Muscle of arm (tissue), 12 donors: Measurements from ENCODE around the gene THTPA. TPM values are rescaled to one million over a fixed set of nuclear protein-coding genes. Genes with fewer than 3 reads are reported as not detected.
A peak's percentile ranks its signal among the peaks of the same experiment; 100 is the strongest.

Source experiments
- DNase-seq: peaks from one replicate; pipeline ENCODE4 v3.0.0-alpha.2; 2013
- polyA plus RNA-seq, 12 donors: library from polyadenylated mRNA; unstranded; fragments of 120-200 nt; gene quantifications; one replicate each; pipeline ENCODE4 v1.2.1, GENCODE V29; 2013; ENCODE audit not compliant: insufficient read length in 12 of 12

THTPA gene
- polyA plus RNA-seq, 12 donors = 8.9 to 14.0 (median 11.1) TPM; not detected in 2

DNA sequence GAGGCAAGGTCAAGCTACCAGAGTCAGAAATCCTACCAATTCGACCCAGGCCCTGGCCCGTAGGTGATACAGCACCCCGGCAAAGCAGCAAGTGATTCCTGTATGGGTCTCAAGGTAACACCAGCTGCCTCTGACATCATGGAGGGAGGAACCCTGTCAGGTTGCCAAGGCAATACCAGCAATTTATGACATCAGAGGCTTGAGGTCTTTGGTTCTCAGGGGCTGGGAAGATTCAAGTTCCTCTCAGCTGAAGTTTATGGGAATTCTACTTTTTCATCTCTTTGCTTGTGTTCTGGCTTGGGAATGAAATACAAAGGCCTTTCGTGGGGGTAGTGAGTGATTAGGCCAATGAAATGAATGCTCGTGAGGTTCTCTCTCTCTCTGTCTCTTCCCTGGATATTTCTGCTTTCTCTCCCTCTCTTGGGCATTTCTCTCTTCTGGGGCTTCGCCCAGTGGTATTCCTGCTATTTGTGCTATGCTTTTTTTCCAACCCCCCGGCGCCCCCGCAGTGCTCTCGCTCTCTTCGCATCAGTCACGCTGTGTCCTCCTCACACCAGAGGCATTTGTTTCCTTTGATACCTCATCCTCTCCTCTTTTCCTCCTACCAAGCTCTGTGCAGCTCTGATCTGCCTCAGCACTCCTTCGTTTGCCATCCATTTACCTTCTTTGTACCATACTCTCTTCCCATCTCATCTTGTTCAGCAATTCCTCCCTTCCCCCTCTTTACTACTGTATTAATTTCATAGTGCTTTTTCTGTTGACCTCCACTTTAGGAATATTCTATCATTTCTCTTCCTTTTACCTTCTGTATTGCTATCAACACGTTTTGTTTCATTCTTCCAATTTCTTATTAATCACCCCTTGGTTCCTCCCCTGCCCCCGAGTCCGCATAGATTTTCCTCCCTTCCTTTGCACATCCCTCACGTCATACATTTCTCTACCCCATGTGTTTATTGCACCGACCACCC, 7.4 kb upstream of the THTPA start:
- DNase-seq = no peak

DNA sequence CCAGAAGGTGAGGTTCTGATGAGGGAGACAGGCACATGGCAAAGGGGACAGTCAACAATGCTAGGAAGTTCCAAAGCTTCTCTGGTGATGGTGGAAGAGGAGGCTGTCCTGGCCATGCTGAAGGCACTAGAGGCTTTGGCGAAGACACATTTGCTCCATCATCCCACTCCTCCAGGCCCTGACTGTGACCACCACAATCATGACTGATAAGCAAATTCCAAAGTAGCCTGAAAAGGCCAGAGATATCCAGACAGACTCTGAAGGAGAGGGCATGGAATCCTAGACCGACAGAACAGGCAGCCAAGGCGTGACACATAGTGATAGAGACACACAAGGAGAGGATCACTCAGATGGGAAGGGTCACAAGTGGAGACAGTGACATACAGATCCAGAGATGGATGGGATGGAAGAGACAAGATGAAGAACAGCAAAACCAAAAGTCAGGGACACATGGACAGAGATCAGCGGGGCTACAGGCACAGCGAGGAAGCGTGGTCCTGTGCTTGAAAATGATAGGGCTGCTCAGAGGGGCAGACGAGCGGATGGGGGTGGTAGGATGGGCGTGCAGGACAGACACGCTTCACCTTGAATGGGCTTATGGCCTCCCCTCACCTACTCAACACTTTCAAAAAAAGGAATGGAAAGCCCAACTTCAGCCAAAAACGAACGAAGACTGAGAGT, 5.8 kb upstream of the THTPA start:
- DNase-seq = no peak

DNA sequence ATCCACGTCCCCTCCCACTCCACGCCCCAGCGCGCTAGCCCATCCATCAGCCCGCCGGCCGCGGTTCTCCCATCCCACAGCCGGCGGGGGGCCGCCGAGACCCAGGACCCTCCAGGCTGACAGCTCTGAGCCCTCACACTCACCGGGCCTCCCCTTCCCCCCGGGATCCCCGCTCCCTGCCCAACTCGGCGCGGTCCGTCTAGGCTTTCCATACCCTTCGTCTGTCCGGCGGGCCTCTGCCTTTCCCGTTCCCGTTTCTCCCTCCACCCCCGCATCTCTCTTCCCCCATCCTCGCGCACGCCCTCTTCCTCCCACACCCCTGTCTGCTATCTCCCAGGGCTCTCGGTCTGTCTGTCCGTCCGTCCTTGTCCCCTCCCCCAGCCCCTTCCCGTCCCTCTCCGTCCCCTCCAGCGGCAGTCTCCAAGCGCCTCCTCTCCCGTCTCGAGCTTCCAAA, 5.2 kb upstream of the THTPA start:
- no peak for DNase-seq

DNA sequence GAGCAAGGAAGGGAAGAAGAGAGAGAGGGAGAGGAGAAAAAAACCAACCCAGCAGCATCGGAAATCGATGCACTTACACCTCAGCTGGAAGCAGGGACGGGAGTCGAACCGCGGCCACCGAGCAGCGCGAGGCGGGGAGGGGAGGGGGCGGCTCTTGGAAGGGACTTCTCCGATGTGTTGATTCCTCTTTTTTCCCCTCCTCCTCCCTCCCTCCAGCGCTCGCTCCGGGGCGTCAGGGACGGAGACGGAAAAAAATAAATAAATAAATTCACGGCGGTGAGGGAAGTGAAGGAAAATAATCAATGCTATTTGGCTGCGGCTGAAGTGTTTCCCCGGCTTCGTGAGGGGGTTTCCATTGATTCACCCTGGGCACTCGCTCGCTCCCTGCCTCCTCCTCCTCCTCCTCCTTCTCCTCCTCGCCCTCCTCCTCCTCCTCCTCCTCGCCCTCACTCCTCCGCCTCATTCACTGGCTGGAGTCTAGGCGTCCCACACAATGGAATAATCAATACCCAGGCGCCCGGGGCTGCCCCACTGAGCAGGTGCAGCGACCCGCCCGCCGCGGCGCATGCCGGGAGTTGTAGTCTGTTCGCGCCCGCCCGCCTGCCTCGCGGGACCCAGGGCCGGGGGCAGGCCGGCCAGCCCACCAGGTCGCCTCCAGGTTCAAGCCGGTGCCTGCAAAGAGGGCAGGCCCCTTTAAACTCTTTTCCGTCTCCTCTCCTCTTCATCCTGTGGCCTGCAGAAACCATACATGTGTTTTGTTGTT, 4.6 kb upstream of the THTPA start, which contains the start of gene ZFHX2:
ZFHX2 (minus strand) TSS at position 500 of the 763 bp plus-strand sequence. CDS start 16,440 bp downstream, outside the sequence.
- DNase-seq = peak; percentile 67

DNA sequence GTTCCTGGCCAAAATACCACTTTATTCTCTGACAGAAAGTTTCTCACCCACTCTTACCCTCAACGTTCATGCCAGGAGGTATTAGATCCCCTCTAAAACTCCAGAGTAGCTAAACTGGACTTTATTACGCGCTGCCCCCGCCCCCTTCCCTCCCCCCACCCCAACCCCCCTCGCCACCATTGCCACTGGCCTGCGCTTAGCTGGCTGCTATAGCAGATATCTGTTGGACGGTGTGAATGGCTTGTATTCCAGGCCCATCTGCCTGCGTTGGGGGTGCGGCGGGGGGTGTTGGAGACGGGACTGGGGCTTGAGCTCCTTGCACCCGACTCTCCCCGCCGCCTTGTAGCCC, 564 bp upstream of the THTPA start:
- DNase-seq = no peak

DNA sequence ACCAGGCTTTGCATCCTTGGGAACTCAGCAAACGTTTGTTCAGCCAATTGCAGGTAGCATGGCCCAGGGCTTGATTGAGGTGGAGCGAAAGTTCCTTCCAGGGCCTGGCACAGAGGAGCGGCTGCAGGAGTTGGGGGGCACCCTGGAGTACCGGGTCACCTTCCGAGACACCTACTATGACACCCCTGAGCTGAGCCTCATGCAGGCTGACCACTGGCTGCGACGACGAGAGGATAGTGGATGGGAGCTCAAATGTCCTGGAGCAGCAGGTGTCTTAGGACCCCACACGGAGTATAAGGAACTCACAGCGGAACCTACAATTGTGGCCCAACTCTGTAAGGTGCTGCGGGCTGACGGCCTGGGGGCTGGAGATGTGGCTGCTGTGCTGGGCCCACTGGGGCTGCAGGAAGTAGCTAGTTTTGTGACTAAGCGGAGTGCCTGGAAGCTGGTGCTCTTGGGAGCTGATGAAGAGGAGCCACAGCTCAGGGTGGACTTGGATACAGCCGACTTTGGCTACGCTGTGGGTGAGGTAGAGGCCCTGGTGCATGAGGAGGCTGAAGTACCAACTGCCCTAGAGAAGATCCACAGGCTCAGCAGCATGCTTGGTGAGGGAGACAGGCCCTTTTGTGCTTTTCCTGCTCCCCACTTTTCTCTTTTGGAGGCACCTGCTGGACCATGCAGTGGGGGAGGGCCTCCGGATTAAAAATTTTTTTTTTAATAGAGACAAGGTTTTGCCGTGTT, 799 bp downstream of the THTPA start:
- no peak for DNase-seq

DNA sequence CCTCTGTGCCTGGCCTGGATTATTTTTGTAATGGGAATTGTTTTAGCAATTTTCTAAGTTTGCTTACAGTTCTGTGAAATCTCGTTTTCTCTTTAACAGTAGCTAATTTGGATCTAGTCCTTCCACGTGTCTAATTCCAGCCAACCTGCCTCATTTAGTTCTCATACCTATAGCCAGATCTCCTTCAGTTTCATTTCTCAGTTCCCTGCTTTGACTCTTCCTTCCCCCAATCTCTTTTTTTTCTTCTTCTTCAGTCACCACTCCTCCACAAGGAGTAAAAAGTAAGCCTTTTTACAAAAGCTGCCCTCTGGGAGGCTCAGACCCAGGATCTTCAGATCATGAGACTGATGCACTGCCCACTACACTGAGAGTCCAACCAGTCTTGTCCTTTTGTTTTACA, 1.4 kb downstream of the THTPA start:
- no peak for DNase-seq

DNA sequence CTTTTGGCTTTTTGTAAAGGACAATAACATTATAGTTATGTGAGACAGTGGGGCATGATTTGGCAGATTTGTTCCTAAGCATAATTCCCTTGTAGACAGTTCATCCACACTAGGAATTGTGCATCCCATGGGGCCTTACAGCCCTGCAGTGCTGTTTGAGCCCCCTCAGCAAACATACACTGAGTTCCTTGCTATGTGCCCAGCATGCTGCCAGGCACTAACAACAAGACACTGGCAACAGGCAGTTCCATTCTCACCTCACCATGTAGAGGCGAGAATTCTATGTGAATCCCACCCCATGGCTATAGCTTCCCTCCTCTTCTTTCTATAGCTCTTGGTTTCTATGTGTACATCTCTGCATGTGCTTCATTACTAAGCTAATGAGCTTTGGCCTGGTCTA, 1.9 kb downstream of the THTPA start:
- no peak for DNase-seq

DNA sequence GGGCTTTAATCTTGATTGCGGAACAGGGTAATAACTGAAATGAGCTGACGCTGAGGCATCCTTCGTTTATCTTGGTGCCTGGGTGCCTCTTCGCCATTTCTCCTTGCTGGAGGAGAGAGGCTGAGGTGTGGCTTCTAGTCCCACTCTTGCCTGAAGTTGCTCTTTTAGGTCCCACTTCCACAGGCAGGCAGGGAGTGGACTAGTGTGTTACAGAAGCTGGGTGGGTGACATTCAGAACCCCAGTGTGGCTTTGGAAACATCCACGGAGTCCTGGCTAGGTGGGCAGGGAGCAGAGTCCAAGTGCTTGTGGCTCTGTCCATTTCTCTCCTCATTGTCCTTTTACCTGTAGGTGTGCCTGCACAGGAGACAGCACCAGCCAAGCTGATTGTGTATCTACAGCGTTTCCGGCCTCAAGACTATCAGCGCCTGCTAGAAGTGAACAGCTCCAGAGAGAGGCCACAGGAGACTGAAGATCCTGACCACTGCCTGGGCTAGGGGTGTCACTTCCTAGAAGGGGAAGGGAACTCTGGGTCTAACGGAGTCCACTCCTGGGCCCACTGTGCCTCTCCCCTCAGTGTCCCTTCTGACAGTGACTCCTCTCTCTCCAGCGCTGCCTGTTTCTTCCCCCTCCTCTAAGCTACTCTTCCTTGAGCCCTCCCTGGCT, 2.4 kb downstream of the THTPA start:
- no peak for DNase-seq

DNA sequence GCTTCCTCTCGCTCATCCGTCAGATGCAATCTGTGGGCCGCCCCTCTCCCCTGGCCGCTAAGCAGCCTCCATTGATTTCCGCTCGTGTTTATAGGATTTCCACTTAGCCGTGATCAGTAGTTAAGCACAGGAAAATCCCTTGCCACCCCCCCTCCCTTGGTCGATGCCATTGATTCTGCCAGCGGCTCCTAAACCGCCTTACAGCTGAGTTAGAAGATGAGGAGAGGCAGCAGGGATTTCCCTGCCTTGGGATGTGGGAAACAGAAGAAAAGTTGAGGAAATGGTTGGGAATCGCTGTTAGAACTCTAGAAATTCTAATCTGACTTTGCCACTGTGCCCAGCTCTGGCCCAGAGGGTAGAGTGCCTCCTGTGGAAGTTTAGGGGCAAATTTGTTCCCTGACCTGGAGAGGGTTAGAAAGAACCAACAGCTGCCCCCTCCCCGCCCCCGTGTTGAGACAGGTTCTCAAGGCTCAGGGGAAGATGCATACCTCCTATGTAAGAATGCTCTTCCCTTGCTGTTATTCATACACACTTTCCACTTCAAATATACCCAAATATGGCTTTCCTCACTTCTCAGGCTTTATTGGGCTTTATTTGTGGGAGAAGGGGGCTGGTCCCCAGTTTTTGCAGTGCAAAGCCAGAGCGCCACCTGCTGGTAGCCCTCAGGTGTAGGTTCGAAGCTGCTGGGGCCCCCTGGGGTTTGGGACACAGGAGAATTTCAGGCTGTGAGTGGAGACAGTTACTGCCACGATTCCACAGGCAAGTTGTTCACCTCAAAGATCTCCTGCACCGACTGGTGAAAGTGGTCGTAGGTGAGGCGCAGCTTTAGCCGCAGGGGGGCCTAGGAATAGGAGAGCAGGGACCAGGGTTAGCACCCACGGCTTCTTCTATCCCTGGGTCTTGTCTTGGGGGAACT, 3.2 kb downstream of the THTPA start:
- no peak for DNase-seq

DNA sequence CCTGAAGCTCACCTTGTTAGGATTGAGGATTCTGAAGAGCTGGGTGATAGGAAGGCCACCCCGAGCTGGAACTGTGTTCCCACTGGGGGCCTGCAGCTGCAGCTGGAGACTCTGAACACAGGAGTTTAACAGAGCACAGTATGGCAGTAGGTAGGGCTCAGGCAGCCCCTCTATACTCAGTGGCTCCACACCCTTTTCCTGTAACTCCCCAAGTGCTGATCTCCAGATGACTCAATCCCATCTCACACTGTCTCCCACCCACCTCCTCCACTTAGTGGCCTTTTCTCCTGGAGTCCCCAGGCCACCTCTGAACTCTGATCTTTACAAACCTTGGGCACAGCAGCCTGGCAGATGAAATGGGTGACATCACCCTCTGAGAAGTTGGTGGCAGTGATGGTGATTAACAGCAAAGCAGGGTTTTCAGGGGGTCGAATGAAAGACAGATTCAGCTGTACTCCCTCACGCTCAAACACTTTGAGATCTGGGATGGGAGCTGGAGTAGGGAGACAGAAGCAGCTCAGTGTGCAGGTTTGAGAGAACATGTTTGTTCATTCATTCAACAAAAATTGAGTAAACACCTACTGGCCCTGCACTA, 4.0 kb downstream of the THTPA start:
- DNase-seq = no peak

DNA sequence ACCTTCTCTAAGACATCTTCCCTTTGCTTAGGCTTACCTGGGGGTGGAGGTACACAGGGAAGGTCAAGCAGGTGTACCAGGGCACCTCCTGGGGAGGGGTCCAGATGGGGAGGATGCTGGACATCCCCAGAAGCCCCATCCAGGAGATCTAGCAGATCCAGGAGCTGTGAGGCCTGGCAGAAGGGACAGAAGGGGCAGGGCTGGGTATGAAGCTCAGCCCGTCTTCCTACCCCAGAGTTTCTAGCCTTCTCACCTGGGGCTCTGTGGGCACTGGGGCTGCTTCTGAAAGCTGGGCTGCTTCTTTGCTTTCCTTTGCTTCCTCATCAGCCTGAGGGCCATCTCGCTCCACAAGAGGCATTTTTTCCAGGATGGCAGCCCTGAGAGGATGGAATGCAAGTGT, 5.2 kb downstream of the THTPA start:
- no peak for DNase-seq

DNA sequence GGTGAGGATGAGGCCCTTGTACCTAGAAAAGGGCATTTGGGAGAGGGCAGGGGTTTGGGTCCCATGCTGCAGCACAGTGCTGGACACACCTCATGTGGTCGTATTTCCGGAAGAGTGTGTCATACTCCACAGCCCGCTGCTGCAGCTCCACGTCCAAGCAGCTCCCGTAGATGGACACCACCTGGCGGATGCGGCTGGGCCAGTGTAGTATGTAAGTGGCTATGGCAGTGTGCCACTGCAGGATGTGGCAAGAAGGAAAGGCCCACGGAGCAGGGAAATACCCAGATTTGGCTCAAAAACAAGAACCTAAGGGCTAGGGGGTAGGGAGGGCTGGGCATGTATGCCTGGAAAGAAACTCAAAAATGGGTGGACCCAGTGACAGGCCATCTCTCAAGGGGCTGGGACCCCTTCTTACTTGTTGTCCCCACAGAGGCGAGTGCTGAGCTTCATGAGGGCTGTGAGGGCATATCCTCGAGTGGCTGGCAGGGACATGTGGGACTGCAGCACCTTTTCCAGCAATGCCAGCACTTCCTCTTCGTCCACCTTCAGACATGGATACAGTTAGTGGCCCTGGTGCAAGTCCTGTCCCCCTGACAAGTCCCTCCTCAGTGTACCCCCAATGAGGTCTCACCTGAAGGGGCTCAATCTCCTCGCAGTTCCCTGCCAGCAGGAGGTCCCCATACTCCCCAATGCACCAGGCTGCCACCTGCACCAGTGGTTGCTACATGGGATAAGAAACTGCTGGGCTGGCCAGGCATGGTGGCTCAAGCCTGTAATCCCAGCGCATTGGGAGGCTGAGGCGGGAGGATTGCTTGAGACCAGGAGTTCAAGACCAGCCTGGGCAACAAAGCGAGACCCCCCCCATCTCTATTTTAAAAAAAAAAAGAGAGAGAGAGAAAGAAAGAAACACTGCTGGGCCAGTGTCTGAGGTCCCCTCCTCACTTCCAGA, 6.1 kb downstream of the THTPA start:
- DNase-seq = no peak

DNA sequence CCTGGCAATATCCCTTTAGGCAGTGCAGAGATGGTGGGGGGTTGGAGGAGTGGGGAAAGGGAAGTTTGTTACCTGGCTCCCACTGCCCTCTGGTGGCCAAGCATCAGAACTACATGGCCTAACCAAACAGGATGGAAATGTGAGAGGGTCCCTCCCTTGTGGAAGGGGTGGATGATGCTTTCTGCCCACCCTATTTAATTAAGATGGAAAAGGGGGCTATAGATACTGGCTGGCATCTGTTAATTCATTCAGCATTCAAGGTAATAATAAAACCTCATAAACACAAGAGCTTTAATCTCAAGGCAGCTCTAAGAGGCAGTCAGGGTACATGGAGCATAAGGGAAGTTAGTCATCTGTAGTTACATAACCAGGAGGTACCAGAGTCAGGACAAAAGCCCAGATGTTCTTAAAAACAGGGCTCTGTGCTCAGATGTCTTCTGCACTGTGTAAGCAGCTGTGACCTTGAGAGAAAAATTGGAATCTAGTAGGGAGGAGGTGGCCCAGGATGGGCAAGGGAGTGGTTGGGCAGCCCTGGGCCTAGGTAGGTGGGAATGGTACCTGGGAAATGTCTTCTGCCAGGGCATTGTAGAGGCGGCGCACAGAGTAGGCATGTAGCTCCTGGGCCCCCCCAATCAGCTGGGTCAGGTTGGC, 6.9 kb downstream of the THTPA start:
- DNase-seq = no peak

DNA sequence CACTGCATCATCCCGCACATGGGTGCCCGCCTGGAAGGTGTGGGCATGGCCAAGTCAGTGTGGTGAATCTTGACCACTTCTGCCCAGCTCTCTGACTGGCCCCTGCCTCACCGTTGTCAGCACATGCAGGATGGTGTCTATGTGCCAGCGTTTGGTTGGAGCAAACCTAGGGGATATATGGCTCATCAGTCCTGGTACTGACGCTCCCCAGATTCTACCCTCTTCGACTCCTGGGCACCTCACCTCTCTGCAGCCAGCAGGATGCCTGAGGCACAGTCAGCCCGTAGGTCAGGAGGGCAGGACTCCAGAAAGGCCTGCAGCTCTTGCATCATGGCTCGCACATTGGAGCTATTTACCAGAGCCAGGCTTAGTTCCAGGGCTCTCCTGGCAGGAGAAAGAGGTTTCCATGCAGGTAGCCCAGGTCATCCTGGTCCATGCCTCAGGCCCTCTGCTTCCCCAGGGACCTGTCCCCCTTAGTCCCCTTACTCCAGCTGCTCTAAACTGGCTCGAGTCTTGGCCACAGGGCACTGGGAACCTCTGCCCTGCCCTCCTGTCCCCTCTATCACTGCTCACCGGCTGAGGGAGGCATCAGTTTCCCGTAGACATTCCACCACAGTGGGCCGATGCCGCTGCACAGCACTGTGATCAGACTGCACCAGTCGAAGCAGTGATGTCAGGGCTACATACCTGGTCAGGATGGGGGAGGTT, 7.6 kb downstream of the THTPA start:
- no peak for DNase-seq

DNA sequence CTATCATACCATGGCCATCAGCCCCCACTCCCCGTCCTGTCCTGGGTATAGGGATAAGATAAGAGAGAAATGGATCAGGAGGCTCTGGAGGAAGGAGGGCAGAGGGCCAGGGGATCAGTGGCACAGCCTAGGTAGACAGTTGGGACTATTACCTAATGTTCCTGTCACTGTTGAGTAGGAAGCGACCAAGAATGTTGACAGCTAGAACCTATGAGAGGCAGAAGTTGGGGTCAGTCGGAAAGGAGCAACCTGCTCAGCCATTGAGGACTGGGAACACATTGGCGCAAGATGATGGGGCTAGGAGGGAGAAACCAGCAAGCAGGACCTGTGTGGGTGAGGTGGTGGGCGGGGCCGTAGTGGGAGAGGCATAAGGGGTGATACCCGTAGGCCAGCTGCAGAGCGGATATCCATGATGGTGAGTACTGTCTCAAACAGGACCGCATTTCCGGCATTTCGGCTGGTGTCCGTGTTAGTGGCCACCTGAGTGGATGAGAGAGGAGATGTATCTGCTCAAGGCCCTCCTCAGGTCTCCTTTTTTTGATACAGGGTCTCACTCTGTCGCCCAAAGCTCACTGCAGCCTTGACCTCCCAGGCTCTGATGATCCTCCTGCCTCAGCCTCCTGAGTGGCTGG, 8.2 kb downstream of the THTPA start:
- no peak for DNase-seq
